OCI-M2 (cell line): ENCODE measurements around the gene ST14.

Source experiments
- DNase-seq: peaks from one replicate; lab custom pipeline; 2025; ENCODE audit not compliant: unreplicated experiment; lab: John Stamatoyannopoulos, UW

Gene ST14

GRCh38 chr11:130208241-130209127, 48.9 kb downstream of the ST14 start:
- DNase-seq: no peak

GRCh38 chr11:130209128-130209932, 49.7 kb downstream of the ST14 start:
- no peak for DNase-seq

GRCh38 chr11:130209954-130210854, 50.6 kb downstream of the ST14 start:
- DNase-seq: no peak

DNA sequence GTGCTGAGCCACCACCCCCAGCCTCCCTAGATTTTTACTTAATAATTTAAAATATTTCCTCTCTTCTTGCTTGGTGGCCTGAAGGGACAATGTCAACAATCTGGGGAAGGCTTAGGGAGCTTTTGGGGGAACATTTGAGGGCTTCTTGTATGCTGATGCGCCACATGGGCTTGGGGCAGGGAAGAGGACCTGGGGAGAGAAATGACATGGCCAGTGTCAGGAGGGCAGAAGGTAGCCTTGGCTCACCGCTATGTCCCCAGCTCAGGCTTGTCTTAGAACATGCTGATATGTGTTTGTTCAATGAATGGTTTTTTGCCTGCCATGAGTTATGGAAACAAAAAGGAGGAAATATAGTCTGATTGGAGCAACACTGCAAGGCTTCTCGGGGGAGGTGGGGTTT, 51.6 kb downstream of the ST14 start:
- no peak for DNase-seq

- no peak for DNase-seq
Measured at GRCh38 chr11:130211781-130212401, 52.3 kb downstream of the ST14 start.

- DNase-seq: no peak
Measured at GRCh38 chr11:130212431-130212961, 52.9 kb downstream of the ST14 start.

DNA sequence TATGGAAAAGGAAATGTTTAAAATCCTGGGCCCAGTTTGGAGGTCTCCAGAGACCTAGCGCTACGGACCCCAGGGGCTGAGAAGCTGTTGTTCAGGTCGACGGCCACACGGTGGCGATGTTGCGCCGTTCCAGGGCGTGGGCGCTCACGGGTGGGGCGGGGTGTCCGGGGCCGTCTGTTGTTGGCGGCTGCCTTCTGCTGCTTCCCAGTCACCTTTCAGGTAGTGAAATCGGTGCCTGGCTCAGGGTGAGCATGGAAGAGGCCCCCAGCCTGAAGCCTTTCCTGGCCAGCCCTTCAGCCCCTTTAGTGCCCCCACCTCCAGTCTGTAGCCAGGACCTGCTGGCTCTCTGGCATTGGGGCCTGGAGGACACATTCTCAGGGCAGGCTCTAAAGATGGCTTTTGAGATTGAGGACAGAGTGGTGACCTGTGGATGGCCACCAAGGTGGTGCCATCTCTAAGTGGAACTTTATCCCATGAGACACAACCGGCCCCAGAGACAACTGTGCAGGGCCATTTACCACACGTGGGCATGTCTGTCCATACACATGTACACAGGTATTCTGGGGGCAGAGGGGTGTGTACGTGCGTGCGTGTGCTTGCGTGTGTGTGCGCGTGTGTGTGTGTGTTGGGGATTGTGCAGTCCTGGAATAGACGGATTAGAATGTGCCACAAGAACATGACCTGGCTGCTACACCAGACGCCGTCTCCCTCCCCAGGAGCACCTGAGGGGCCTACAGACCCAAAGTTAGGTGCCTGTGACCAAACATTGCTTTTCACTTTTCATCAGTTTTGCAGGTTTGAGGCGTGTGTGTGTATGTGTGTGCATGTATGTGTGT, 53.8 kb downstream of the ST14 start:
- no peak for DNase-seq

DNA sequence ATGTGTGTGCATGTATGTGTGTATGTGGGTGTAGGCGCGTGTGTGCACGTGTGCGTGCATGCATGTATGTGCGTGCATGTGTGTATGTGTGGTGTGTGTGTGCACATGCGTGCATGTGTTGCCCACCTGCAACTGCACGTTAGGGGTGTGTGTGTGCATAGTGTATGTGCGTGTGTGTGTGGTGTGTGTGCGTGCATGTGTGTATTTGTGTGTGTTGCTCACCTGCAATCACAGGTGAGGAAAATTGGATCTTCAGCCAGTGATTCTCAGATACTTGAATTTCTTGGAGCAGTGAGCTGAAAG, 54.3 kb downstream of the ST14 start:
- DNase-seq: no peak

- DNase-seq: no peak
Measured at GRCh38 chr11:130214861-130215530, 55.4 kb downstream of the ST14 start.

DNA sequence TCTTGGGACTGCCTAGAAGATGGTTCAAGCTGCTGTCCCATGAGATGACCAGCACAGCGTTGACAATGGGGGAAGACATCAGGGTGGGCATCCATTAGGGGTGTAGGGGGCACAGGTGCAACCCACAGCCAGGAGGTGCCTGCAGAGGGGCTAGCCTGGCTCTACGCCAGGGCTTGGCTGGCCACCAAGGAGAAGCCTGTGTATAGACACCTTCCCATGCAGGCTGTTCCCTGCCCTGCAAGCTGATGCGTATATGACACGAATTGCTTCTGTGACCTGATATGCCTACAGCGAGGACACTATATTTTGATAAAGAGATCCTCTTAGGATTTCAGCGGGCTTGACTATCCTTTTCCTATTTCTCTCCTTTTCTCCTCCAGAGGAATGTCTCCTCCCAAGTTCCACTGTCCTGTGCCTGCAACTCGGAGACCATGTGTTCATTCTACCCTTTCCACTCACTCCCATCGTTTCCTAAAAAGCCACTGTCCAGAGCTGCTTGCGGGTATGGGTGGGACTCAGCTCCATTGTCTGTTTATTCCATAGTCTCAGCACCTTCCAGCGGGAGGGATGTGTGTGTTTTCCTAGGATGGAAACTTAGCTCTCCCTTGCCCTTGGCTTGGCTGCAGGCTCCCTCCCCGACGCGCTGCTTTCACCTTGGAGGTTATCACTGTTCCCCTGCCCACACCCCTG, 56.1 kb downstream of the ST14 start:
- no peak for DNase-seq

GRCh38 chr11:130216221-130216550, 56.6 kb downstream of the ST14 start:
- DNase-seq: no peak

- DNase-seq: no peak
Measured at GRCh38 chr11:130216591-130217132, 57.1 kb downstream of the ST14 start.

DNA sequence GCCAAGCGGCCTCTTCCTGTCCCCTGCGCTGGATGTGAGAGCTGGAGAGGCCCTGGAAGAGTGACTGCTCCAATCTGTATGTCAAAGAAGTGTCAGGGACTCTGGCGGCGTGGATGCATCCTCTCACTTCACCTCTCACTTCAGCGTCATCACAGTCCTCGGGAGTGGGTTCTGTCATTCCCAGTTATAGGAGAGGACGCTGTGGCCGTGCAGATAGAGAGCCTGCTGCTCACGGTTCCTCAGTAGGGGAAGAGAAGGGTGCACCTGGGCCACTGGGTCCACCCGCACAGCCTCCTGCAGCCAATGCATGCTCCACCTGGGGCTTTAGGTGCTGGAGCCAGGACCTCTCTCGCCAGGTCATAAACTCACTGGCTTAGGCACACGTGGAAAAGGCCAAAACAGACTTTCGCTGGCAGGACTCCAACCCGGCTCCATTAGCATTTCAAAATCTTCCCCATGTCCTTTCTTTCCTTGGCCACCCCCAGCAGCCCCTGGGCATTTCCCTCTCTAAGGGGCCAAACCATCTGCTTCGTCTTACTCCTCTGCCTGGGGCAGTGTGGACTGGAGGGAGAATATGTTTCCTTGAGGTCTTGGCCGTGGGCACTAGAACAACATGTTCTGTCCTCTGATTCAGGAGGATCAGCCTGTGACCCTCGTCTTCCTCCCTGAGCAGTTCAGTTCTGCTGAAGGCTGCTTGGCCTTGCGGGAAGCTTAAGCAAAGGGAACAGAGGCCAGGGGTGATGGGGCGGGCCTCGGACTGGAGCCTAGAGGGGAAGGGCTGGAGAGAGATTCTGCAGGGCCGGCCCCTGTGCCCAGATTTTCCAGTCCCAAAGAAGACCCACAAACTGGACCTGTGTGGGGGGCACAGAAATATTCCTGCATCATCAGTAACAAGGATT, 57.8 kb downstream of the ST14 start:
- no peak for DNase-seq

DNA sequence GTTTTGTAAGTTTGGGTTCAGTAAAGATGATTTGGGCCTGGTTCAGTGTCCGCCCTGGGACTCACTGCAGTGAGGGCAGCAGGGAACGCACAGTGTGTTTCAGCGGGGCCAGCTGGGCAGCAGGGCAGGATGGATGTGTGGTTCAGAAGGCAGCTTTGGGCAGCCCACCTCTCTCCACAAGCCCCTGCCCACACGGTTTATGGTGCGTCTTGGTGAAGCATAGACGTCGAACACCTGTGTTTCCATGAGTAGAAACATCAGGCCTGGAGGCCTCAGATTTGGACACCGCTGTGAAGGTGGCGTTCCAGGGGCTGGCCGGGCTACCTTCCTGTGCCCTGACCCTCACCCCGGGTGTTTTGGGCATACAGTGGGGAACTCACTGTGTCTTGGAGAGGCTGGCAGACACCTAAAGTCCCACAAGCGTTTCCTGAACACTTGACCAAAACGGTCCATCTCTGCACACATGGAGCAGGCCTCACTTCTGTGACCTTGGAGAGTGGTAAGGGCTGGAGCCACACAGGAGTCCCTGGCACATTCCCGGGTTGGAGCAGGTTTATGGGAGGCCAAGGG, 59.0 kb downstream of the ST14 start:
- DNase-seq: no peak

GRCh38 chr11:130219148-130219547, 59.6 kb downstream of the ST14 start:
- DNase-seq: no peak

- DNase-seq: no peak
Measured at GRCh38 chr11:130220311-130221035, 60.9 kb downstream of the ST14 start.
